ENCODE results near the gene UNK. TPM values are rescaled to one million over a fixed set of nuclear protein-coding genes. Genes with fewer than 3 reads are reported as not detected.

The UNK gene
- total and polyA plus RNA-seq, 2 donors (not counting 3 experiments of a cell fraction or from before 2014, with no cell fraction given), result 18.0 to 23.2 TPM

GRCh38 chr17:75803883-75804282, 19.3 kb downstream of the UNK start:
- POLR2A ChIA-PET, result no interaction called here

More at GRCh38 chr17:75803883-75804282, 19.3 kb downstream of the UNK start:
- Histone ChIP-seq H3K9me1 (replicated peaks; ENCODE audit: control insufficient read depth, extremely low read depth, insufficient read depth, low read length) (no peaks in the 10 kb centered on the region), H4K20me1 (replicated peaks; ENCODE audit: control insufficient read depth, extremely low read depth, insufficient read depth, low read length) (no peaks in the 10 kb centered on the region), H3K27me3 (ENCODE audit: control insufficient read depth in 2 of 2, insufficient read depth in 2 of 2, low read length in 2 of 2) (no peaks in the 10 kb centered on the region), H3K4me3 (replicated peaks in 1 of 3; ENCODE audit: insufficient read depth in 1 of 3, low read depth in 1 of 3, low read length in 3 of 3) (no peak overlapping the region), H2AFZ (ENCODE audit: low read depth, low read length) (no peak overlapping the region), H3K27ac (ENCODE audit: insufficient read depth, low read depth, low read length) (no peak overlapping the region), H3K79me2 (ENCODE audit: control insufficient read depth, insufficient read depth, low read length) (no peaks in the 10 kb centered on the region), H3K9ac (replicated peaks; ENCODE audit: extremely low read depth, insufficient read depth, low read length) (no peak overlapping the region), H3K4me1 (ENCODE audit: control insufficient read depth, extremely low read depth, insufficient read depth, low read length) (no peaks in the 10 kb centered on the region), H3K36me3 (ENCODE audit: control insufficient read depth in 2 of 2, extremely low read depth in 1 of 2, insufficient read depth in 2 of 2, low read length in 2 of 2) (peaks cover 3 to 6% of the 10 kb centered on the region in 2 experiments), H3K4me2 (ENCODE audit: insufficient read depth, low read length) (no peak overlapping the region), H3K9me3 (replicated peaks; ENCODE audit: control insufficient read depth, insufficient read depth, low read length) (no peaks in the 10 kb centered on the region)
- BruUV-seq (replicated peaks), result no TSS peak
- peak; percentile 35 for FAIRE-seq
- no peak for TF ChIP-seq MAX (IDR thresholded peaks at IDR 0.05; ENCODE audit: insufficient read depth, insufficient read length)
- no peak for TF ChIP-seq MYC (IDR thresholded peaks at IDR 0.05; ENCODE audit: low read depth, low read length)
- TF ChIP-seq FOS (IDR thresholded peaks at IDR 0.05; ENCODE audit: borderline replicate concordance, insufficient read depth, low read length), result no peak
- TF ChIP-seq POLR2AphosphoS5 (IDR thresholded peaks at IDR 0.05; ENCODE audit: insufficient read depth, low read depth, low read length), result no peak
- TF ChIP-seq GATA2 (IDR thresholded peaks at IDR 0.05; ENCODE audit: insufficient read depth, insufficient read length, low read depth, low read length), result no peak
- no peak for TF ChIP-seq JUN (IDR thresholded peaks at IDR 0.05; ENCODE audit: borderline replicate concordance, insufficient read depth, insufficient read length, low read depth)
- no peak for TF ChIP-seq EZH2 (IDR thresholded peaks at IDR 0.05; ENCODE audit: borderline replicate concordance, low read depth, low read length, severe bottlenecking)
- no peak for TF ChIP-seq CTCF (IDR thresholded peaks at IDR 0.05; ENCODE audit: extremely low read depth in 1 of 2, insufficient read depth in 1 of 2, low read depth in 1 of 2, low read length in 2 of 2)
- TF ChIP-seq POLR2A (IDR thresholded peaks at IDR 0.05; ENCODE audit: low read depth, low read length), result no peak
- CTCF ChIA-PET, result interaction anchor here (0.8 to 3.4 kb wide), 10 partner anchors 10 to 59 kb away, joined by 3 to 14 read pairs (median 4); a partner anchor contains a TSS
- intact Hi-C loops (cut with micrococcal nuclease) (no loop called here), dilution Hi-C loops (cut with MboI; ENCODE audit: extremely low pct_ligation_motif_present, low sequenced_read_pairs) (no loop called here)
- DNase-seq (ENCODE audit: low read depth, low spot score), result no peak
